GM12864 (cell line): ENCODE data around the gene RND3.

ENCODE experiments used
- DNase-seq: peaks from one replicate; pipeline ENCODE4 v3.0.0-alpha.2; 2011; ENCODE audit warnings: low read depth
- H3K4me3 ChIP-seq: 2 replicates; pipeline ENCODE4 v1.5.1; 2011; ENCODE audit warnings: mild to moderate bottlenecking, low read depth, low read length, control low read depth
- CTCF ChIP-seq: IDR thresholded peaks from 2 replicates; pipeline ENCODE4 v1.5.1; 2011; ENCODE audit warnings: low read depth, mild to moderate bottlenecking, moderate library complexity, low read length, control low read depth, inconsistent platforms; ENCODE audit errors: missing control alignments

RND3 gene

GRCh38 chr2:150424406-150424805, 63.1 kb downstream of the RND3 start:
- no peak overlapping the region for H3K4me3 ChIP-seq
- no peak for TF ChIP-seq CTCF
- DNase-seq = no peak

- DNase-seq = no peak
- TF ChIP-seq CTCF = no peak
- no peak overlapping the region for H3K4me3 ChIP-seq
Observed at GRCh38 chr2:150421126-150421651, 66.3 kb downstream of the RND3 start.

- no peak for TF ChIP-seq CTCF
- no peak overlapping the region for H3K4me3 ChIP-seq
- no peak for DNase-seq
Observed at GRCh38 chr2:150418916-150419315, 68.6 kb downstream of the RND3 start.
